Measurements from ENCODE around the gene RAD51AP1. TPM values are rescaled to one million over a fixed set of nuclear protein-coding genes. Genes with fewer than 3 reads are reported as not detected.

Gene RAD51AP1
- total and polyA plus RNA-seq, 2 experiments from 2014 or later = 12.4 to 13.1 TPM

- H3K4me1 ChIP-seq (ENCODE audit: insufficient read depth) = no peaks in the 10 kb centered on the region
- no peaks in the 10 kb centered on the region for H3K9me3 ChIP-seq (ENCODE audit: low read depth)
- no peak for DNase-seq
- no peaks in the 10 kb centered on the region for H3K36me3 ChIP-seq (ENCODE audit: low read depth)
- no peak overlapping the region for H3K4me3 ChIP-seq
- no peak overlapping the region for H2AFZ ChIP-seq
- H3K27me3 ChIP-seq (replicated peaks; ENCODE audit: insufficient read depth) = peaks cover 5% of the 10 kb centered on the region; the same call in 1 of the 2 replicates
- H3K9ac ChIP-seq = no peak overlapping the region
- 31 to 35% methylated on average over 3 of the region's 3 CpGs for WGBS, 2 experiments (ENCODE audit: low coverage in 1 of 2, low lambda C conversion rate in 2 of 2, missing lambda C conversion rate in 2 of 2)
- H3K27ac ChIP-seq = no peak overlapping the region
- H3K4me2 ChIP-seq (ENCODE audit: unreplicated experiment) = no peak overlapping the region
- H4K20me1 ChIP-seq (ENCODE audit: insufficient read depth) = no peaks in the 10 kb centered on the region
- in situ Hi-C loops (cut with MboI) = no loop called here
- TF ChIP-seq EZH2phosphoT487 (IDR thresholded peaks at IDR 0.05; ENCODE audit: insufficient read depth, low read depth) (no peak), EZH2 (IDR thresholded peaks at IDR 0.05; ENCODE audit: insufficient read depth, poor library complexity, severe bottlenecking) (no peak)
- H3K79me2 ChIP-seq (ENCODE audit: insufficient read depth) = no peaks in the 10 kb centered on the region
- H3K9me2 ChIP-seq (ENCODE audit: insufficient read depth) = no peaks in the 10 kb centered on the region
- no peaks in the 10 kb centered on the region for H3F3A ChIP-seq (ENCODE audit: insufficient read depth)
These were observed 41.6 kb downstream of the RAD51AP1 start for GRCh38 chr12:4580281-4580688.

- no peak overlapping the region for H3K4me3 ChIP-seq
- no peak for TF ChIP-seq EZH2phosphoT487 (IDR thresholded peaks at IDR 0.05; ENCODE audit: insufficient read depth, low read depth)
- H3K9me3 ChIP-seq (ENCODE audit: low read depth) = no peaks in the 10 kb centered on the region
- H3K9me2 ChIP-seq (ENCODE audit: insufficient read depth) = no peaks in the 10 kb centered on the region
- no peaks in the 10 kb centered on the region for H3F3A ChIP-seq (ENCODE audit: insufficient read depth)
- no peak overlapping the region for H3K4me2 ChIP-seq (ENCODE audit: unreplicated experiment)
- H3K36me3 ChIP-seq (ENCODE audit: low read depth) = no peaks in the 10 kb centered on the region
- no peaks in the 10 kb centered on the region for H3K79me2 ChIP-seq (ENCODE audit: insufficient read depth)
- H3K9ac ChIP-seq = no peak overlapping the region
- DNase-seq = no peak
- H4K20me1 ChIP-seq (ENCODE audit: insufficient read depth) = no peaks in the 10 kb centered on the region
- H3K4me1 ChIP-seq (ENCODE audit: insufficient read depth) = no peaks in the 10 kb centered on the region
- no peak overlapping the region for H2AFZ ChIP-seq
- H3K27me3 ChIP-seq (replicated peaks; ENCODE audit: insufficient read depth) = no peaks in the 10 kb centered on the region; the same call in 1 of the 2 replicates
- in situ Hi-C loops (cut with MboI) = no loop called here
- H3K27ac ChIP-seq = no peak overlapping the region
- 73 to 79% methylated on average over 4 to 6 of the region's 6 CpGs for WGBS, 2 experiments (ENCODE audit: low coverage in 1 of 2, low lambda C conversion rate in 2 of 2, missing lambda C conversion rate in 2 of 2)
These were observed 45.6 kb downstream of the RAD51AP1 start for GRCh38 chr12:4584281-4584680.

GRCh38 chr12:4584896-4585295 lies 46.2 kb downstream of the RAD51AP1 start:
- 60 to 61% methylated on average over 7 of the region's 7 CpGs for WGBS, 2 experiments (ENCODE audit: low coverage in 1 of 2, low lambda C conversion rate in 2 of 2, missing lambda C conversion rate in 2 of 2)
- H4K20me1 ChIP-seq (ENCODE audit: insufficient read depth) = no peaks in the 10 kb centered on the region
- in situ Hi-C loops (cut with MboI) = no loop called here

GRCh38 chr12:4586500-4586899 lies 47.8 kb downstream of the RAD51AP1 start:
- Histone ChIP-seq H3K4me1 (ENCODE audit: insufficient read depth) (no peaks in the 10 kb centered on the region), H4K20me1 (ENCODE audit: insufficient read depth) (no peaks in the 10 kb centered on the region), H3K27ac (no peak overlapping the region), H2AFZ (no peak overlapping the region), H3F3A (ENCODE audit: insufficient read depth) (no peaks in the 10 kb centered on the region), H3K9me3 (ENCODE audit: low read depth) (no peaks in the 10 kb centered on the region), H3K4me3 (no peak overlapping the region), H3K9me2 (ENCODE audit: insufficient read depth) (no peaks in the 10 kb centered on the region), H3K4me2 (ENCODE audit: unreplicated experiment) (no peak overlapping the region), H3K79me2 (ENCODE audit: insufficient read depth) (no peaks in the 10 kb centered on the region), H3K27me3 (replicated peaks; ENCODE audit: insufficient read depth) (no peaks in the 10 kb centered on the region), H3K36me3 (ENCODE audit: low read depth) (no peaks in the 10 kb centered on the region), H3K9ac (no peak overlapping the region)
- no peak for TF ChIP-seq EZH2 (IDR thresholded peaks at IDR 0.05; ENCODE audit: insufficient read depth, poor library complexity, severe bottlenecking)
- no peak for TF ChIP-seq EZH2phosphoT487 (IDR thresholded peaks at IDR 0.05; ENCODE audit: insufficient read depth, low read depth)
- WGBS, 2 experiments (ENCODE audit: low coverage in 1 of 2, low lambda C conversion rate in 2 of 2, missing lambda C conversion rate in 2 of 2) = 0 to 7% methylated on average over 5 of the region's 5 CpGs
- in situ Hi-C loops (cut with MboI) = no loop called here
- DNase-seq = no peak

More at GRCh38 chr12:4584896-4585295, 46.2 kb downstream of the RAD51AP1 start:
- Histone ChIP-seq H3K27ac (no peak overlapping the region), H3K4me1 (ENCODE audit: insufficient read depth) (no peaks in the 10 kb centered on the region), H3K36me3 (ENCODE audit: low read depth) (no peaks in the 10 kb centered on the region), H2AFZ (no peak overlapping the region), H3F3A (ENCODE audit: insufficient read depth) (no peaks in the 10 kb centered on the region), H3K9ac (no peak overlapping the region), H3K4me3 (no peak overlapping the region), H3K4me2 (ENCODE audit: unreplicated experiment) (no peak overlapping the region), H3K9me2 (ENCODE audit: insufficient read depth) (no peaks in the 10 kb centered on the region), H3K9me3 (ENCODE audit: low read depth) (no peaks in the 10 kb centered on the region), H3K79me2 (ENCODE audit: insufficient read depth) (no peaks in the 10 kb centered on the region), H3K27me3 (replicated peaks; ENCODE audit: insufficient read depth) (no peaks in the 10 kb centered on the region; the same call in 1 of the 2 replicates)
- no peak for DNase-seq
- TF ChIP-seq EZH2 (IDR thresholded peaks at IDR 0.05; ENCODE audit: insufficient read depth, poor library complexity, severe bottlenecking) = no peak

- 39 to 41% methylated on average over 9 of the region's 9 CpGs for WGBS, 2 experiments (ENCODE audit: low coverage in 1 of 2, low lambda C conversion rate in 2 of 2, missing lambda C conversion rate in 2 of 2)
- Histone ChIP-seq H3F3A (ENCODE audit: insufficient read depth) (no peaks in the 10 kb centered on the region), H2AFZ (no peak overlapping the region), H3K27me3 (replicated peaks; ENCODE audit: insufficient read depth) (no peaks in the 10 kb centered on the region), H4K20me1 (ENCODE audit: insufficient read depth) (no peaks in the 10 kb centered on the region), H3K9me3 (ENCODE audit: low read depth) (no peaks in the 10 kb centered on the region), H3K79me2 (ENCODE audit: insufficient read depth) (no peaks in the 10 kb centered on the region), H3K27ac (no peak overlapping the region), H3K4me2 (ENCODE audit: unreplicated experiment) (no peak overlapping the region), H3K9ac (no peak overlapping the region), H3K36me3 (ENCODE audit: low read depth) (no peaks in the 10 kb centered on the region), H3K4me3 (no peak overlapping the region), H3K9me2 (ENCODE audit: insufficient read depth) (no peaks in the 10 kb centered on the region), H3K4me1 (ENCODE audit: insufficient read depth) (no peaks in the 10 kb centered on the region)
- in situ Hi-C loops (cut with MboI) = no loop called here
- TF ChIP-seq EZH2 (IDR thresholded peaks at IDR 0.05; ENCODE audit: insufficient read depth, poor library complexity, severe bottlenecking) = no peak
- no peak for TF ChIP-seq EZH2phosphoT487 (IDR thresholded peaks at IDR 0.05; ENCODE audit: insufficient read depth, low read depth)
- DNase-seq = no peak
These were observed 48.4 kb downstream of the RAD51AP1 start for GRCh38 chr12:4587108-4587507.

All from GM23248 (cell line).